HG02588 (cell line): ENCODE results near the gene ARL6IP1.
A peak's percentile ranks its signal among the peaks of the same experiment; 100 is the strongest.
"Not testable (repeated sequence)": the region's sequence is repeated elsewhere in the genome, so short reads cannot be mapped to it uniquely, and the experiment has no call there.

Source experiments
- ATAC-seq: cut with Tn5 transposase; IDR thresholded peaks from one replicate; pipeline ENCODE4 v1.9.1; 2021; ENCODE audit warnings: mild to moderate bottlenecking, moderate library complexity; ENCODE audit not compliant: unreplicated experiment

ARL6IP1 gene

GRCh38 chr16:18800293-18800692 lies 1.1 kb downstream of the ARL6IP1 start:
- no peak for ATAC-seq

GRCh38 chr16:18799500-18799899 lies 1.8 kb downstream of the ARL6IP1 start:
- ATAC-seq, result no peak

GRCh38 chr16:18797746-18798145 lies 3.6 kb downstream of the ARL6IP1 start:
- no peak for ATAC-seq

DNA sequence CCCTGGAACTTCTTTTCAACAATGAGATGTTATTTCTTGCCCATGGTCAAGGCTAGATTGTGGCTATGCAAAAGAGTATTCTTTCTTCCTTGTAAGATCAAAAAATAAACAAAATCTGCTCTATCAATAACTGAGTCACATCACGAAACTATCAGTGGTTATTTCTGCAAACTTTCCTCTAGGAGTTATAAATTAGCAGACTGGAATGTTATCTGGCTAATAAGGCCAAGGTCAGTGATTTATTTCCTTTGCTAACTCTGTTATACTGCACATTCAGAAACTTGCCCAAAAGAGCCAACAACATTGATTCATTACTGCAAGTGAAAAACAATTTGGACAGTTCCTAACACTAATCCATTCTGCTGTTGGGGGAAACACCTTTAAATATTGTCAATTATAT lies 5.0 kb downstream of the ARL6IP1 start:
- no peak for ATAC-seq

DNA sequence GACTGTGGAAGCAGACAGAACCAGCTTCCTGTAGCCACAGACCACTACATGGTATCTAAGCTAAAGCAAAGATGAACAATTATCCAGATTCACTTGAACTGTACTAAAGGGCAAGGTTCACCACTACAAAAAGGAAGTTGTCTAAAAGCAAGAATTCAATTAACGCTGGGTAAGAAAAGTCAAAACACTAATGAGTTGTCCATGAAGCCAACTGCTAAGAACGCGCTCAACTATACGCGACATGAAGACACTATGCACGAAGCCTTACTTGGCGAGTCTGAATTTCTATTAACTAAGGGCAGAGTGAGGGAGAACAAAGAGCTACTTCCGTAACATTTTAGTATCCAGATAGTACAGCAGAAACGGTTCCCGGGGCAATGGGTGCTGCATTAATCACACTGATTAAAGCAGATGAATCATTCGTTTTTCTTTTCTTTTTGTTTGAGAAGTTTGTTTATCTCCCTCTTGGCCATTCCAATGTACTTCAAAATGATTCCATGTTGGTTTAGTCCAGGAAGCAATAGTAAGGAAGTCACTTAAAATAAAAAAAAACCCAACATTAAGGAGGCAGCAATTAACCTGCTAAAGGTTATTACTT lies 8.4 kb downstream of the ARL6IP1 start:
- no peak for ATAC-seq

GRCh38 chr16:18789850-18790706 lies 11.3 kb downstream of the ARL6IP1 start, which contains the start of gene RPS15A:
RPS15A (minus strand) TSS chr16:18790334; CDS start chr16:18789113, 1,221 bp downstream.
- peak; percentile 80 for ATAC-seq

DNA sequence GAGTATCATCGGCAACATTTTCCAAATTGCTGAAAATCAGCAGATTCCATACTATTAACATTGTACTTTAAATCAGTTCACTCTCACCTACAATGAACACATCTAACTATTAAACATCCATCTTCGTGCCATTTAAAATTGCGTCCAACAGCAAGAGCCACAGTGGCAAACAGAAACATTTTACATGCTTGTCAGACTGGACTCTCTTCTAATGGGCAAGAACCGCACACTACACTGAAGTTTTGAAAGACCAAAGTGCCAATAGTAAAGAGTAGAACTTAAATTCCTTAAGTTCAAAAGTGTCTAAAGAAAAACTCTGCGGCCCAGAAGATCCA lies 11.9 kb downstream of the ARL6IP1 start:
- ATAC-seq, result no peak

GRCh38 chr16:18788828-18789514 lies 12.4 kb downstream of the ARL6IP1 start:
- ATAC-seq, result no peak

- no peak for ATAC-seq
These were observed 16.3 kb downstream of the ARL6IP1 start for GRCh38 chr16:18784917-18785623.

- no peak for ATAC-seq
These were observed 17.7 kb downstream of the ARL6IP1 start for GRCh38 chr16:18783430-18784341.

GRCh38 chr16:18782697-18783429 lies 18.5 kb downstream of the ARL6IP1 start:
- ATAC-seq, result no peak

DNA sequence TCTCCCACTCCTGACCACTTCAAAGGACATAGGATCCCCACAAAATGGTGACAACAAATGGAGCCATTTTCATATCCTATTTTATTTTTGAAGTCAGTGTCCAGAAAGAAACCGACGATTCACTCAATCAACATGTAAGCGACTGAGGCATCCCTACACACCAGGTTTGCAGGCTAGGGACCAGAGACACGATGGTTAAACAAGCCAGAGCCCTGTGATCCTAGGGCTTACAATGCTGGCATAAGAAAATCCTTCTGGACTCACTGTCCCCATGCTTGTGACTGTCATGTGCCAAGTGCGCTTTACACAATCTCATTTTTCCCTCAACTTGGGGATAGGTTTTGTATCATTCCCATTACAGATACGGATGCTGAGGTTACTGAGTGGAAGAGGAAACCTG lies 20.1 kb downstream of the ARL6IP1 start:
- ATAC-seq, result not testable (repeated sequence)

DNA sequence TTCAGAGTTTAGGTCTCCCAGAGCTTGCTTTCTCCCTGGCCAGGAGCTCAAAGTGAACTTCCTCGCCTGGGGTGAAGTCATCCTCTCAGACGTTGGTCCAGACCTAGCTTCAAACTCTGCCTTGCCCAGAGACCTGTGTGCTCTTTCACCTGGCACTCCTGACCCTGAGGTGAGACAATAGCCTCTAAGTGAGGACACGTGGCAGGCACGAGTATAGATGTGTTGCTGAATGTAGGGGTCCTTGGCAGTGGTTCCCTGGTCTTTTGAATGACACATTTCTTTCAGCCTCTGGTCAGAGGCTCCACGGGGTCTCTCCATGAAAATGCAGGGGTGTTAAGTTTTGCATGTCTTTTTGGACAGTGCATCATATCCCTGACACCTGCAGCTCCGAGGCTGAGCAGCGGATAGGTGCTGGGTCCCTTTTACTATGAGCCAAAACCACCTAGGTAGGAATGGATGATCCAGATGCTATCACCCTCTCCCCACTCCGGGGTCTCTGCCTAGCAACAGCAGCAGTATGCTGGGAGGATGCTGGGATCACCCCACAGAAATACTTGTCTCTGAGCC lies 20.8 kb downstream of the ARL6IP1 start:
- ATAC-seq, result not testable (repeated sequence)

- ATAC-seq, result not testable (repeated sequence)
These were observed 23.7 kb downstream of the ARL6IP1 start for GRCh38 chr16:18777664-18778063.

DNA sequence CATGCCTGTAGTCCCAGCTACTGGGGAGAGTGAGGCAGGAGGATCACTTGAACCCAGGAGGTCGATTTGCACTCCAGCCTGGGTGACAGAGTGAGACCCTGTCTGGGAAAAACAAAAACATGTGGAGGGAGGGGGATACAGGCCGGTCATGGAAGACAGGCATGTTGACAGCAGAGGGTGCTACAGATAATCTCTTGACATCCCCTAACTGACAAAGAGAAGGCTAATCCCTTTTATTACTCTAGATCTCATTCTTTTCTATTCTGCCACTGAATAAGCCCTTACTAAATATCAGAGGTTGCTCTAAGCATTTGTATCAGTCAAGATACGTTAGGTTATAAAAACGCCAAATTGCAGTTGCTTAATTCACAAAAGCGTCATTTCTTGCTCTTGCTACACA lies 25.0 kb downstream of the ARL6IP1 start:
- not testable (repeated sequence) for ATAC-seq

DNA sequence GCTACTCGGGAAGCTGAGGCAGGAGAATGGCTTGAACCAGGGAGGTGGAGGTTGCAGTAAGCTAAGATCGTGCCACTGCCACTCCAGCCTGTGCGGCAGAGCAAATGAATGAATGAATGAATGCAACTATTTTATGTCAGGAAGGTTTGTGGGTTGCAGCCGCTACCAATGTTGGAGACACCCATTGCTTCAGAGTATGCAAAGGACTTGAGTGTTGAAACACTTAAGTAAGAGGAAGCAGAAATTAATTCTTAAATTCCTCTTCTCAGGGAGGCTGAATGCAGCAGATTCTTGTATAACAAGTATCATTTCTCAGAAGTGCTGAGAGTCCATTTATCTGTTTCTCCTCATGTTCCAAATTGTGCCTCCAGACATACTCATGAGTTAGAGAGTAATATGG lies 26.7 kb downstream of the ARL6IP1 start:
- ATAC-seq, result not testable (repeated sequence)

DNA sequence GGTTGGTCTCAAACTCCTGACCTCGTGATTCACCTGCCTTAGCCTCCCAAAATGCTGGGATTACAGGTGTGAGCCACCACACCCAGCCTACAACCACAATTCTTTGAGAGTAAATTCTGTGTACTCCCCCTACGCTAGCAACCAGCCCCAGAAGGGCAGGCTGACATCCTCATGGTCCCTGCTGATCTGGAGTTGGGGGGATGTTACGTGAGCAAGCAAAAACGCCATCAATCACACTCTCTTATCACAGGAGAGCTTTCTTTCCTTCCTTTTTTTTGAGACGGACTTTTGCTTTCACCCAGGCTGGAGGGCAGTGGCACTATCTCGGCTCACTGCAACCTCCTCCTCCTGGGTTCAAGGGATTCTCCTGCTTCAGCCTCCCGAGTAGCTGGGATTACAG lies 29.2 kb downstream of the ARL6IP1 start:
- ATAC-seq, result not testable (repeated sequence)

- not testable (repeated sequence) for ATAC-seq
These were observed 30.9 kb downstream of the ARL6IP1 start for GRCh38 chr16:18770336-18770962.

DNA sequence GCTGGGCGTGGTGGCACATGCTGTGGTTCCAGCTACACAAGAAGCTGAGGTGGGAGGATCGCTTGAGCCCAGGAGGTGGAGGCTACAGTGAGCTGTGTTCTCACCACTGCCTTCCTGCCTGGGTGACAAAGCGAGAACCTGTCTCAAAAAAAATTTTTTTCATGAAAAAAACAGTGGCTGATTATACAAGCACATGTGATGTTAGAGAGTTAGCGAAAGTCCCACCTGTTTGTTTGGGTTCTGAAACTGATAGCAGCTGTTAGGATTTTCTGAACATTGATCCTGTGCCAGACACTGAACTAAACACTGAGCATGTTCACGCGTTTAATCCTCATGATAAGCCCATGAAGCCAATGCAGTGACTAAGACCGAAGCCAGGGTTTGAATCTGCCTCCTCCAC lies 34.1 kb downstream of the ARL6IP1 start:
- ATAC-seq, result peak; percentile 43
